NCI-H128 (cell line): ENCODE measurements around the gene UBE2J1.
A peak's percentile ranks its signal among the peaks of the same experiment; 100 is the strongest.

Experiments
- DNase-seq: peaks from one replicate; lab custom pipeline; 2025; ENCODE audit not compliant: unreplicated experiment; lab: John Stamatoyannopoulos, UW

The UBE2J1 gene

GRCh38 chr6:89368107-89368506 is 15.6 kb upstream of the UBE2J1 start:
- DNase-seq = peak; percentile 9

- no peak for DNase-seq
Observed at GRCh38 chr6:89364586-89364985, 12.1 kb upstream of the UBE2J1 start.

- DNase-seq = no peak
Observed at GRCh38 chr6:89361171-89361570, 8.6 kb upstream of the UBE2J1 start.

- no peak for DNase-seq
Observed at GRCh38 chr6:89360415-89360999, 8.0 kb upstream of the UBE2J1 start.

GRCh38 chr6:89359561-89359960 is 7.0 kb upstream of the UBE2J1 start:
- no peak for DNase-seq

- no peak for DNase-seq
Observed at GRCh38 chr6:89357390-89357789, 4.9 kb upstream of the UBE2J1 start.

- no peak for DNase-seq
Observed at GRCh38 chr6:89356642-89357170, 4.2 kb upstream of the UBE2J1 start.

GRCh38 chr6:89355511-89356194 is 3.1 kb upstream of the UBE2J1 start:
- DNase-seq = no peak

- peak; percentile 13 for DNase-seq
Observed at GRCh38 chr6:89353702-89354392, 1.3 kb upstream of the UBE2J1 start.

GRCh38 chr6:89353118-89353556 is 615 bp upstream of the UBE2J1 start:
- no peak for DNase-seq

GRCh38 chr6:89351671-89352277 is 748 bp downstream of the UBE2J1 start:
- no peak for DNase-seq

GRCh38 chr6:89350281-89350966 is 2.1 kb downstream of the UBE2J1 start:
- no peak for DNase-seq

GRCh38 chr6:89348372-89348771 is 4.2 kb downstream of the UBE2J1 start:
- no peak for DNase-seq

GRCh38 chr6:89347825-89348224 is 4.7 kb downstream of the UBE2J1 start:
- DNase-seq = no peak

GRCh38 chr6:89346433-89346832 is 6.1 kb downstream of the UBE2J1 start:
- no peak for DNase-seq

GRCh38 chr6:89339565-89339964 is 13.0 kb downstream of the UBE2J1 start:
- DNase-seq = no peak

- no peak for DNase-seq
Observed at GRCh38 chr6:89335164-89335563, 17.4 kb downstream of the UBE2J1 start.

- no peak for DNase-seq
Observed at GRCh38 chr6:89330910-89331309, 21.6 kb downstream of the UBE2J1 start.

GRCh38 chr6:89328976-89329375 is 23.5 kb downstream of the UBE2J1 start:
- no peak for DNase-seq

- DNase-seq = no peak
Observed at GRCh38 chr6:89324304-89324703, 28.2 kb downstream of the UBE2J1 start.

GRCh38 chr6:89323511-89323971 is 29.0 kb downstream of the UBE2J1 start:
- DNase-seq = no peak
